DMS53 (cell line): ENCODE results near the gene UPK3A.
"Not testable (repeated sequence)": the region's sequence is repeated elsewhere in the genome, so short reads cannot be mapped to it uniquely, and the experiment has no call there.

Experiments used
- DNase-seq: peaks from one replicate; lab custom pipeline; 2025; lab: John Stamatoyannopoulos, UW

UPK3A gene

DNA sequence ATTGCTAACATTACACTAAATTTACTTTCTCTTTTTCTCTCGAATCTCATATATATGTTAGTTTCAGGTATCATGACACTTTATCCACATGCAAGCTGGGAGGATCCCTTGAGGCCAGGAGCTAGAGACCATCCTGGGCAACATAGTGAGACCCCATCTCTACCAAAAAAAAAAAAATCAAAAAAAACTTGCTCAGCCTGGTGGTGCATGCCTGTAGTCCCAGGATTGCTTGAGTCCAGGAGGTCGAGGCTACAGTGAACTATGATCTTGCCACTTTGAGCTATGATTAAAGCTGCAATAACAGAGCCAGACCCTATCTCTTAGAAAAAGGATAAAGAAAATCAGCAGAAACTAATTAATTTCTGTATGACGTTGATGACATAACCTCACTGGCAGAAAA, 3.7 kb upstream of the UPK3A start:
- DNase-seq: no peak

DNA sequence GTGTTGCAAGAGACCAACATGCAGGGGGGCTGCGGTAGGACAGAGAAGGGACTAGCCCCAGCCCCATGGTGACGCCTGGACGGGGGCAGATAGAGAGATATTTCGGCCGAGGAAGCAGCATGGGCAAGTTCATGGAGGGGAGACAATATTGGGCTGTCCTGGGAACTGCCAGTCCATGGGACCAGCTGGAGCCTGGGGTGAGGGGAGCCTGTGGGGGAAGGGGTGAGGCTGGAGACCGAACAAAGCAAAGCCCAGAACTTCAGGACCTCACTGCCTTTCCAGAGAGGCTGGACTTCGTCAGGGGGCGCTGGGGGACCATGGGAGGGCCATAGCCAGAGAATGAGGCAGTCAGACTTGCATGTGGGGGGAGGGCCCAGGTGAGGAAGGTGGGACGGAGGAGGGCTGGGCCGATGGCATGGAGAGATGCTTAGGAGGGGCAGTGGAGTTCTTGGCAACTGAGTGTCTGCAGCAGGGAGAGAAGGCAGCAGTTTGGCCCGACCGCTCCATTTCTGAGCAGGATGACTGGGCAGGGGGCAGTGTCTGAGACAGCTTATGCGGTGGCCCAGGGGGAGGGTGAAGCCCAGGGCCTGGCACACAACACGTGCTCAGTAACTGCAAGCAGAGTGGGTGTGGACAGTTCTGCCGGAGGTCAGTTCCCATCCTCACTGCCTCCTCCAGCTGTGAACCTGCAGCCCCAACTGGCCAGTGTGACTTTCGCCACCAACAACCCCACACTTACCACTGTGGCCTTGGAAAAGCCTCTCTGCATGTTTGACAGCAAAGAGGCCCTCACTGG, 712 bp downstream of the UPK3A start:
- peak; percentile 25 for DNase-seq

DNA sequence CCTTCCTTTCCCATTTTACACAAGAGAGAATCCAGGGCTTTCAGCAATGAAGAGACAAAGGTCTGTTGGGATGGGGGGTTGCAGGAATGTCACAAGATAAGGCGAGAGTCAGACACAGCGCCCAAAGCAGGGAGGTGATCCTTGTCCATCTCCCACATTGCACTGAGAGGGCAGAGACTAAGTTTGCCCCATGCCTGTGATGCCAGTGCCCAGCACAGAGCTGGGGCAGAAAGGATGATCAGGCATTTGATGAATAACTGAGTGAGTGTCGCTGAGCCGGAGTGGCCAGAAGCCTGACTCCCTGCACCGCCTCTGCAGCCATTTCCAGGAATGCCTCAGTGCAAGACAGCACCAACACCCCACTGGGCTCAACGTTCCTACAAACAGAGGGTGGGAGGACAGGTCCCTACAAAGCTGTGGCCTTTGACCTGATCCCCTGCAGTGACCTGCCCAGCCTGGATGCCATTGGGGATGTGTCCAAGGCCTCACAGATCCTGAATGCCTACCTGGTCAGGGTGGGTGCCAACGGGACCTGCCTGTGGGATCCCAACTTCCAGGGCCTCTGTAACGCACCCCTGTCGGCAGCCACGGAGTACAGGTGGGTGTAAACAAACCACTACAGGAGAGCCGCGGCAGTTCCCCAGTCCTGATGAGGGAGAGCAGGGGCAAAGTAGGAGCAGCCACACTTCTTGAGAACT, 2.3 kb downstream of the UPK3A start:
- DNase-seq: no peak

DNA sequence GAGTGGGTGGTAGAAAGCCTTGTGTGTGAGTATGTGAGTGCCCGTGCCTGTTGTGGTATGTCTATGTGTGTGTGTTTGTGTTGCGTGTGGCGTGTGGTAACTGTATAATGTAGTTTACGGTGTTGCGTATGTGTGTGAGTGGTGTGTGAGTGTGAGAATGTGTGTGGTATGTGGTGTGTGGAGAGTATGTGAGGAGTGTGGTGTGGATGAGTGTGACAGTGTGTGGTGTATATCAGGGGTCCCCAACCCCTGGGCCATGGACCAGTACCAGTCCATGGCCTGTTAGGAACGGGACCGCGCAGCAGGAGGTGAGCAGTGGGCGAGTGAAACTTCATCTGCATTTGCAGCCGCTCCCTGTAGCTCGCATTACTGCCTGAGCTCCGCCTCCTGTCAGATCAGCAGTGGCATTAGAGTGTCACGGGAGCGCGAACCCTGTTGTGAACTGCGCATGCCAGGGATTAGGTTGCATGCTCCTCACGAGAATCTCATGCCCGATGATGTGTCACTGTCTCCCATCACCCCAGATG, 5.7 kb downstream of the UPK3A start:
- DNase-seq: peak; percentile 91

DNA sequence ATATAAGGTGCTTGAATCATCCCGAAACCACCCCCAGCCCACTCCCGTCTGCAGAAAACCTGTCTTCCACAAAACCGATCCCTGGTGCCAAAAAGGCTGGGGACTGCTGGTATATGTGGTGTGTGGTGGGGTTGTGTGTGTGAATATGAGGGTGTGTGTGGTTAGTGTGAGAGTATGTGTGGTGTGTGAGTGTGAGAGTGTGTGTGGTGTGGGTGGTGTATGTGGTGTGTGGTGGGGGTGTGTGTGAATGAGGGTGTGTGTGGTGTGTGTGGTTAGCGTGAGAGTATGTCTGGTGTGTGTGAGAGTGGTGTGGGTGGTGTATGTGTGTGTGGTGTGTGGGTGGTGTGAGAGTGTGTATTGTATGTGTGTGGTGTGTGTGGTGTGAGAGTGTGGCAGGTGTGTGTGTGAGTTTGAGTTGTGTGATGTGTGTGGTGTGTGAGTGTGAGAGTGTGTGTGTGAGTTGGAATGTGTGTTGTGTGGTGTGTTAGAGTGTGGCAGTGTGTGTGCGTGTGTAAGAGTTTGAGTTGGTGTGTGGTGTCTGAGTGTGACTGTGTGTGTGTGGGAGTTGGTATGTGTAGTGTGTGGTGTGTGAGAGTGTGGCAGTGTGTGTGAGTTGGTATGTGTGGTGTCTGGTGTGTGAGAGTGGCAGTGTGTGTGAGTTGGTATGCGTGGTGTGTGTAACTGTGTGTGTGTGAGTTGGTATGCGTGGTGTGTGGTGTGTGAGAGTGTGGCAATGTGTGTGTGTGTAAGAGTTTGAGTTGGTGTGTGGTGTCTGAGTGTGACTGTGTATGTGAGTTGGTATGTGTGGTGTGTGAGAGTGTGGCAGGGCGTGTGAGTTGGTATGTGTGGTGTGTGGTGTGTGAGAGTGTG, 6.5 kb downstream of the UPK3A start:
- no peak for DNase-seq

DNA sequence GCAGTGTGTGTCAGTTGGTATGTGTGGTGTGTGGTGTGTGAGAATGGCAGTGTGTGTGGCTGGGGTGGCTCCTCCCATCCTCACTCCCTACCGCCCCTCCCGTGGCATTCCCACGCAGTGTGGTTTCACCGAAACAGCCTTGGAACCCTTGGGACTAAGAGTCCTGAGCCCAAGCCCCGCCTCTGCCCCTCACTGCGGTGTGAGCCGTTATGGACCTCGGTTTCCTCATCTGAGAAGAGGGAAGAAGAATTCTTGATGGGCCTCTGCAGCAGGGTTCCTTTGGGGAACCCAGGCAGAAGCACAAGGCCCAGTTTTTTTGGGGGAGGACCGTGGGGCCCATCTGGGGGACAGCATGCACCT, 7.2 kb downstream of the UPK3A start:
- DNase-seq: no peak

DNA sequence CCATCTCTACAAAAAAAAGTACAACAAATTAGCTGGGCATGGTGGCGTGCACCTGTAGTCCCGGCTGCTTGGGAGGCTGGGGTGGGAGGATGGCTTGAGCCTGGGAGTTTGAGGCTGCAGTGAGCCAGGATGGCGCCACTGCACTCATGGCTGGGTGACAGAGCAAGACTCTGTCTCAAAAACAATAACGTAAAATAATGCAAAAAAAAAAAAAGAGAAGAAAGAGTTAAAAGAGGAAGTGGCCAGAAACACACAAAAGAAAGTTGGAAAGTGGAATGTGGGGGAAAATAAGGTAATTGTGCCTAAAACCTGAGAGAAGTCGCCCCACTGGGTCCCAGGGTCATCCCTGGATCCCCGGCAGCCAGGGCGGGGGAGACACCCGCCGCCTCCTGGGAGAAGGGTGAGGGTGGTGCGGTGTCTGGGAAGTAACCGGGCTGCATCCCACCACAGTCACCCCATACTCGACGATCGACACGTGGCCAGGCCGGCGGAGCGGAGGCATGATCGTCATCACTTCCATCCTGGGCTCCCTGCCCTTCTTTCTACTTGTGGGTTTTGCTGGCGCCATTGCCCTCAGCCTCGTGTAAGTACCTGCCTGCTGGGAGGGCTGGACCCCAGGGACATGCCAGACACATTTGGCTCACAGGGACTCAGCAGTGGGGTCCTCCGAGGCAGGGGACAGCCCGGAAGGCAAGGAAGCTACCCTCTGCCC, 8.1 kb downstream of the UPK3A start:
- DNase-seq: no peak

DNA sequence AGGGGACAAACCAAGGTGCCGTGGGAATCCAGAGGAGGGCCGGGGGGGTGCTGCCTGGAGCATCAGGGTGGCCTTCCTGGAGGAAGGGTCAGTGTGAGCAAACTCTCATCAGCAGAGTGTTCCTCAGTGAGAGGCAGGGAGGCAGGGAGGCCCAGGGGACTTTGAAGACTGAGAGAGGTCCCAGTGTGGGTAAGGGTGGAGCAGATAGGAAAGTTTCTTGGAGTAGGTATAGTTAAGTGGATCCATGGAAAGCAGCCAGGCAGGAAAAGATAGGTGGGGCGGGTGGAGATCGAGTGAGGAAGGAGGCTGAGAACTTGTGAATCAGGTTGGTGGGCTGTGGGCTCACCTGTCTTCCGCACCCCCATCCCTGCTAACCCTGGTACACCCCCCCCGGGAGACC, 9.3 kb downstream of the UPK3A start:
- DNase-seq: no peak

DNA sequence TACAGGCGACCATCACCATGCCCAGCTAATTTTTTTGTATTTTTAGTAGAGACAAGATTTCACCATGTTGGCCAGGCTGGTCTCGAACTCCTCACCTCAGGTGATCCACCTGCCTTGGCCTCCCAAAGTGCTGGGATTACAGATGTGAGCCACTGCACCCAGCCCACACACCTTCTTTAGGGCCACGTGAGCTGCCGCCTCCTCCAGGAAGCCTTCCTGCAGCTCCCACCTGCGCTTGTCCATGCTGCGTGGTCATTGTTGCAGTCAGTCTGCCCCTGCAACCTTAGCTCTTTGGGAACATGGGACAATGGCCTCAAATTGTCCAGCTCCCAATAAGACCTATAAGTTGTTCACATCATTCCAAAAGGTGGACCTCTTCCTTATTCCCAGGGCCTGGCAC, 10.3 kb downstream of the UPK3A start:
- DNase-seq: not testable (repeated sequence)

DNA sequence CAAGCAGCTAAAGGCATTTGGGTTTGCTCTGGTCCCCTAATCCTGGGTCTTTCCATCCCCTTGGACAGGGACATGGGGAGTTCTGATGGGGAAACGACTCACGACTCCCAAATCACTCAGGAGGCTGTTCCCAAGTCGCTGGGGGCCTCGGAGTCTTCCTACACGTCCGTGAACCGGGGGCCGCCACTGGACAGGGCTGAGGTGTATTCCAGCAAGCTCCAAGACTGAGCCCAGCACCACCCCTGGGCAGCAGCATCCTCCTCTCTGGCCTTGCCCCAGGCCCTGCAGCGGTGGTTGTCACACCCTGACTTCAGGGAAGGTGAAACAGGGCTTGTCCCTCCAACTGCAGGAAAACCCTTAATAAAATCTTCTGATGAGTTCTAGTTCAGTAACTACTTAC, 10.7 kb downstream of the UPK3A start:
- no peak for DNase-seq

DNA sequence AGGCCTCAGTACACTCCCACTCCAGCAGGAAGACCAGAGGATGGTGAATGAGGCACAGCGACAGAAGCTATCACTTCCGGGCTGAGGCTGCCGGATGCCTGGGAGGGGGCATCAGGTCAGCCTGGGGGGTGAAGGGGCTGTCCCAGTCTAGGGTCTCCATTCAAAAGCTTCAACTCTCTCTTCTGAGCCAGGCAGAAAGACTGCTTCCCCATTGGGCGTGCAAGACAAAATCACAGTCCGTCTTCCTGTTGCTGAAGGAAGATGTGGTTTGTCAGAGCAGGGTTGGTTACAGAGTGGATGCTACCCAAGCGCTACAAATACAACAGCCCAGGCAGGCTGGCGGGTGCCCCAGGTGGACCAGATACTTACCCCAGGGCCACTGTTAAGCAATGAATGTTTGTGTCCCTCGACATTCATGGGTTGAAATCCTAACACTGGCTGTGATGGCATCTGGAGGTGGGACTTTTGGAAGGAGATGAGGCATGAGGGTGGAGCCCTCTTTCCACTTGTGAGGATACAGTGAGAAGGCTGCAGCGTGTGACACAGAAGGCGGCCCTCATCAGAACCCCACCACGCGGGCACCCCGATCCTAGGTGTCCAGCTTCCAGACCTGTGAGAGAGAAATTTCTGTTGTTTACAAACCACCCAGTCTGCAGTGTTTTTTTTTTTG, 12.0 kb downstream of the UPK3A start:
- no peak for DNase-seq

DNA sequence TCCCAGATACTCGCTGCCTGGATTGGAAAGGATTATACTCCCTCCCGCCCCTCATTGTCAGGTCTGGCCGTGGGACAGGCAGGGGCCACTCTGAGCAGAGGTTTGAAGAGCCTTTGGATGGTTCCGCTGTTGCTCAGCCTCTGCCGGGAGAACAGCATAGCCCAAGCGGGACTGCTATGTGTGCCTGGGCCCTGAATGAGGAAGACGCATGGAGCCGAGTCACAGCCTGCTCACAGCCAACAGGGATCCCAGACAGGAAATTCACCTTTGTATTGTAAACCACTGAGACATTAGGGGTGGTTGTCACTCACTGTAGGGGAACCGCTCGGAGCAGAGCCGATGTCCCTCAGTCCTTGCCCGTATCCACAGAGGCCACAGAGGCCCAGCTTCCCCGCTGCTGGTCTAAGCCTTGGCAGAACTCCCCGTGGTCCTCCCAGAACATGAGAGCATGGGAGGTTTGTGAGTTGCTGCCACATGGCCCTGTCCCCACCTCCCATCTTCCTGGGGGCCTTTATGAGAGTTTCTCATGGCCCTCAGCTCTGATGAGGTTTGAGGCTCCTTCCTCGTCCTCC, 14.3 kb downstream of the UPK3A start:
- no peak for DNase-seq

DNA sequence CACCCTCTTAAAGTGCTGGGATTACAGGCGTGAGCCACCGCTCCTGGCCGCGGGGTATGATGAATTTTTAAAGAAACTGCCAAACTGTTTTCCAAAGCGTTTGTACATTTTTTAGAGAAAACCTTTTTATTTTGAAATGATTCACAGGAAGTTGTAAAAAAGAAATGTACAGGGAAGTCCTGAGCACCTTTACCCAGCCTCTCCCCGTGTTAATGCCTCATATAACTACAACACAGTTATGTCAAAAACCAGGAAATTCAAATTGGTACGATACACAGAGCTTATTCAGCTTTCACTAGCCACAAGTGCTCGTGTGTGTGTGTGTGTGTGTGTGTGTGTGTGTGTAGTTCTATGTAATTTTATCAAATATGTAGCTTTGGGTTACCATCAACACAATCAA, 18.0 kb downstream of the UPK3A start:
- DNase-seq: no peak

DNA sequence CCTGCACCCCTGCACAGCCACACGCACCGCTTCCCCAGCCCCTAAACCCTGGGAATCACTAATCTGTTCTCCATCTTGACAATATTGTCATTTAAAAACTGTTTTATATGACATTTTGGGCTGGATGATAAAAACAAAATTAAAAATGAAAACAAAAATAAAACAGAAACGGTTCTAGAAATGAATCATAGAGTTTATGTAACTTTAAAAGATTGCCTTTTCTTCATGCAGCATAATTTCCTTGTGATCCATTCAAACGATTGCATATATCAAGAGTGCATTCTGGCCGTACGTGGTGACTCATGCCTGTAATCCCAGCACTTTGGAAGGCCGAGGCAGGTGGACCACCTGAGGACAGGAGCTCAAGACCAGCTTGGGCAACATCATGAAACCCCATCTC, 18.4 kb downstream of the UPK3A start:
- no peak for DNase-seq

DNA sequence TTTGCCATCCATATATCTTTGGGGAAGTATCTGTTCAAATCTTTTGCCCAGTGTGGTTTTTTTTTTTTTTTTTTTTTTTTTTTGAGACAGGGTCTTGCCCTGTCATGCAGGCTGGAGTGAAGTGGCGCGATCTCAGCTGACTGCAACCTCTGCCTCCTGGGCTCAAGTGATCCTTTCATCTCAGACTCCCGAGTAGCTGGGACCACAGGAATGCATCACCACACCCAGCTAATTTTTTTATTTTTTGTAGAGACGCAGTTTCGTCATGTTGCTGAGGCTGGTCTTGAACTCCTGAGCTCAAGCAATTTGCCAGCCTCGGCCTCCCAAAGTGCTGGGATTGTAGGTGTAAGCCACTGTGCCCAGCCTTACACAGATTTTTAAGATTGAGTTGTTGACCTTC, 20.2 kb downstream of the UPK3A start:
- DNase-seq: no peak

DNA sequence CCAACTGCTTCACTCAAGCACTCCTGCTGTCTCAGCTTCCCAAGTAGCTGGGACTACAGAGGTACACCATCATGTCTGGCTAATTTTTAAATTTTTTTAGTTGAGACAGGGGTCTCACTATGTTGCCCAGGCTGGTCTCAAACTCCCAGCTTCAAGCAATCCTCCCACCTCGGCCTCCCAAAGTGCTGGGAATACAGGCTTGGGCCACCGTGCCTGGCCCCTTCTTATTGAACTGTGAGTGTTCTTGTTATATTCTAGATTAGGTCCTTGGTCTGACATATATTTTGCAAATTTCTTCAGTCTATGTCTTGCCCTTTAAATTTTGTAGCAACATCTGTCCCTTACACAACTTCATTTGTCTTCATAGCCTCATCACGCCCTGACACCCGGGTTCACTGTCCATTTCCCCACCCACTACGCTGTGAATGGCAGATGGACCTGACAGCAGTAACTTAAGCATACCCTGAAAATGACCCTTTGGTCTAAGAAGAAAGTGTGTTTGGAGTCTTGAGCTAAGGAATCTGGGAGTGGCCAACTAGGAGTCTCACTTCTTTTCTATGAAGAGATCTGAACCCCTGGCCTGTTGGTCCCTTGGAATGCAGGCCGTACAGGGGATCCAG, 20.8 kb downstream of the UPK3A start:
- DNase-seq: no peak

DNA sequence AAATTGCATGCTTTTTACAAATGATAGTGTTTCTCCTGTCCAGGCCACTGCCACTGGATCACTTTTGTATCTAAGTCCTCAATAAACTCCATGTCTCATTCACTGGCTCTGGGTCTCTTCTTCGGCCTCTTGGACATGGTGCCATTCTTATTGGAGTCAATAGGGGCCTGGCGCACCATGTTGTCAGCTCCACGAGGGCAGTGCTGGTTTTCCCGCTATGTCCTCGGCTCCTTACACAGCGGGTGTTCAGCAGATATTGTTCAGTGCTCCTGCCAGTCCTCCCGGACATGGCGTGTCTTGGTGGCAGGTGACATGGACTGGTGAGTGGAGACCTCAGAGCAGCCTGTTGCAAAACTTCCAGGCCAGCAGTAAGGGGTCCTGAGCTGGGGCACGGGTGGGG, 21.4 kb downstream of the UPK3A start:
- no peak for DNase-seq

DNA sequence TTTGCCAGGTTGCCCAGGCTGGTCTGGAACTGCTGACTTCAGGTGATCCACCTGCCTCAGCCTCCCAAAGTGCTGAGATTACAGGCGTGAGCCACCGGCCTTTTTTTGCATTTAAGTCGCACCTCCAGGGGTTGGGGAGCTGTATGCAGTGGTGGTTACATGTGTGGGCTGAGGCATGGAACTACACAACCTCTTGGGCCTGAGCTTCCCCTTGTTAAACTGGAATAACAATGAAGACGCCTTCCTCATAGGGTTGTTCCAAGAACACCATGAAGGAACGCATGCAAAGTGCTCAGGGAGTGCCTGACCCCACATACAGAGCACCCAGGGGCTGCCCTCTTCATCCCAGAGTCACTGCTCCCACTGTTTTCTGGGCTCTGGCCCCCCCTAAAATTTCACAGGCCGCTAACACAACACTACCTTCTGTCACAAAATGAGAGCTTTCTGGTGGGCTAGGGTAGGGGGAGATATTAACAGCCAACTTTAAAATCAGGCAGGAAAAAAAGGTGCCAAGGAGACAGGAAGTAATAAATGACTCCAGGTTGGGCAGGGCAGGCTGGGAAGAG, 23.7 kb downstream of the UPK3A start:
- no peak for DNase-seq

DNA sequence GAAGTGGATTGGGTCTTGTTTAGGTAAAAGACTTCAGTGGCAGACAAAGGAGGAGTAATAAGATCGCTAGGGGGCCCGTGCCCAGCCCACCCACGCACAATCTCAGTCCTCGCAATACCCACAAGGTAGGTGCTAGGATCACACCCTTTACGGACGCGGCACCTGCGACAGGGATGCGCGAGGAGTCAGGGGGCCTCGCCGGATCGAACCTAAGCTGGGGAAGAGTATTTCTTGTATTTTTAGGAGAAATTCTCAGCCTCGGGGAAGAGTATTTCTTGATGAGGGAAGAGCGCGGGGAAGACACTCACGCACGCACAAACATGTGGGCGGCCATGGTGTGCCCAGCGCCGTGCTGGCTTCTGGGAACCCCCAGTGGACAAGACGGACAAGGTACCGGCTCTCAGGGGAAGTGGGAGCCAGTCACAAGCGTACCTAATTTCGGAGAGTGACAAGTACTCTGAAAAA, 24.2 kb downstream of the UPK3A start:
- peak; percentile 53 for DNase-seq
